ENCODE measurements around the gene APMAP. TPM values are rescaled to one million over a fixed set of nuclear protein-coding genes. Genes with fewer than 3 reads are reported as not detected.

The APMAP gene
- total RNA-seq, 4 donors from 2014 or later: 24.2 to 108 (median 29.3) TPM

DNA sequence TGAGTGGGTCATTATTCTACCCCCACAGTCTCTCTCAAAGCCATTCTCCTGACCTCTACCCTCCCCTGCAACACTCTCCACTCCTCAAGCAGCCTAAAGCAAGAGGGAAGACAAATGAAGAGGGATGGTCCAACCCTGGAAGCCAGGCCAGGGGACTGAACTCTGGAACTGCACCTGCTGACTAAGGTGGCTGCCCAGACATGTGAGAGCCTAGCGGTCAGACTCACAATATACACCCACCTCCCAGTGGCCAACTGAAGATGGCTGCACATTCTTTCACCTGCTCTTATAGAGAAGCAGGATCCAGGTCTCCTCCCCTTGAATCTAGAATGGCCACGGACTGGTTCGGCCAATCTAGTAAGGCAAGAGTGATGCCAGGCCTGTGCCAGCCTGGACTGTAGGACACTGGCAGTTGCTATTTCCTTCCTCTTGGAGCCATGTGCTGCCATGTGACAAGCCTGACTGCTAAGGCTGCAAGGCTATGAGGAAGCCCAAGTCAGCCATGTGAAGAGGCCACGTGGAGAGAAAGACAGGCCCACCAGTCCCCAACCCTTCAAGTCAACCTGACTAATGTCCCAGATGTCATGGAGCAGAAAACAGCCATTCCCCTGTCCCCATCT is 33.5 kb upstream of the APMAP start:
- intact Hi-C loops (cut with DNase I; ENCODE audit: low total_unique reads) (no loop called here), in situ Hi-C loops (cut with MboI; ENCODE audit: low sequenced_read_pairs in 4 of 4) (no loop called here)
- Histone ChIP-seq H3K4me3 (no peak overlapping the region), H3K36me3 (no peaks in the 10 kb centered on the region), H3K9me3 (no peaks in the 10 kb centered on the region), H3K27ac (peak overlapping the region; percentile 18 to 66 (median 40)), H3K4me1 (peaks cover 18 to 45% of the 10 kb centered on the region in 2 donors), H3K27me3 (no peaks in the 10 kb centered on the region)
- ATAC-seq (peak in 1 of 2 donors; percentile 45), DNase-seq (peak in 1 of 2 donors; percentile 51)
- TF ChIP-seq POLR2A (IDR thresholded peaks at IDR 0.05): no peak
- TF ChIP-seq, protein P1, sequence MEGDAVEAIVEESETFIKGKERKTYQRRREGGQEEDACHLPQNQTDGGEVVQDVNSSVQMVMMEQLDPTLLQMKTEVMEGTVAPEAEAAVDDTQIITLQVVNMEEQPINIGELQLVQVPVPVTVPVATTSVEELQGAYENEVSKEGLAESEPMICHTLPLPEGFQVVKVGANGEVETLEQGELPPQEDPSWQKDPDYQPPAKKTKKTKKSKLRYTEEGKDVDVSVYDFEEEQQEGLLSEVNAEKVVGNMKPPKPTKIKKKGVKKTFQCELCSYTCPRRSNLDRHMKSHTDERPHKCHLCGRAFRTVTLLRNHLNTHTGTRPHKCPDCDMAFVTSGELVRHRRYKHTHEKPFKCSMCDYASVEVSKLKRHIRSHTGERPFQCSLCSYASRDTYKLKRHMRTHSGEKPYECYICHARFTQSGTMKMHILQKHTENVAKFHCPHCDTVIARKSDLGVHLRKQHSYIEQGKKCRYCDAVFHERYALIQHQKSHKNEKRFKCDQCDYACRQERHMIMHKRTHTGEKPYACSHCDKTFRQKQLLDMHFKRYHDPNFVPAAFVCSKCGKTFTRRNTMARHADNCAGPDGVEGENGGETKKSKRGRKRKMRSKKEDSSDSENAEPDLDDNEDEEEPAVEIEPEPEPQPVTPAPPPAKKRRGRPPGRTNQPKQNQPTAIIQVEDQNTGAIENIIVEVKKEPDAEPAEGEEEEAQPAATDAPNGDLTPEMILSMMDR (IDR thresholded peaks at IDR 0.05 in 4 of 5, conservative IDR thresholded peaks at IDR 0.05 in 1 of 5): no peak

DNA sequence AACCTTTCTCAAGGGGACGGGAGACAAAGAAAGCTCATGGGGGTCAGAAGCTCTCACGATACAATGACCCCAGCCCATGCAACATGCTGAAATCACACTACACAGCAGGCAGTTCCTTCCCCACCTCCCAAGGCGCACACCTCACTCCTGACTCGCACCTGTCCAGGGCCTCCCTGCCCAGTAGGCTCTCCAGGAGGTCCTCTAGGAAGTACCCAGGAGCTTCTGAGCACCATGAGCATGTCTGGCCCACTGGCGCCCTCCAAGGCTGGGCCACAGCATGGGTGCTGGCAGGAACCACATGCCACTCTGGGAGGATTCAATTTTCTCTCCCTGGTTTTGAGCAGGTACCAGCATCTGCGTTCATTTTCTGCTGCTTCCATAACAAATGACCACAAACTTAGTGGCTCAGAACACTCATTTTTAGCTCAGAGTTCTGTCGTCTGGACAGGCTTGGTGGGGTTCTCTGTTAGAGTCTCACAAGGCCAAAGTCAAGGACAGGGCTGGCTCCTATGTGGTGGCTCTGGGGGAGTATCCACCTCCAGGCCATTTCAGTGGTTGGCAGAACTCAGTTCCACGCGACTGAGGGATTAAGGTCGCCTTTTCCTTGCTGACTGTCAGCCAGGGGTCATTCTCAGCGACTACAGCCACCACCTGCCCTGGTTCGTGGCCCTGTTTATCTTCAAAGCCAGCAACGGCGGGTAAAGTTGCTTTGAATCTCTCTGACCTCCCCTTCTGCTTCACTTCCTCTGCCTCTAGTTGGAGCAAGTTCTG is 32.7 kb upstream of the APMAP start:
- TF ChIP-seq, protein P1 (IDR thresholded peaks at IDR 0.05 in 4 of 5, conservative IDR thresholded peaks at IDR 0.05 in 1 of 5): no peak
- no peak for TF ChIP-seq POLR2A (IDR thresholded peaks at IDR 0.05)
- in situ Hi-C loops (cut with MboI; ENCODE audit: low sequenced_read_pairs in 4 of 4) (no loop called here), intact Hi-C loops (cut with DNase I; ENCODE audit: low total_unique reads) (no loop called here)
- Histone ChIP-seq H3K27ac (peak overlapping the region; percentile 18 to 66 (median 40)), H3K27me3 (no peaks in the 10 kb centered on the region), H3K9me3 (no peaks in the 10 kb centered on the region), H3K4me3 (no peak overlapping the region), H3K36me3 (no peaks in the 10 kb centered on the region), H3K4me1 (peaks cover 24 to 45% of the 10 kb centered on the region in 2 donors)
- peak in 1 of 2 donors; percentile 22 for DNase-seq
- peak in 1 of 2 donors; percentile 28 for ATAC-seq

GRCh38 chr20:25024171-25024570 is 31.6 kb upstream of the APMAP start:
- Histone ChIP-seq H3K27me3 (no peaks in the 10 kb centered on the region), H3K36me3 (no peaks in the 10 kb centered on the region), H3K4me1 (peaks cover 24 to 44% of the 10 kb centered on the region in 2 donors), H3K4me3 (no peak overlapping the region), H3K9me3 (no peaks in the 10 kb centered on the region), H3K27ac (peak overlapping the region in 1 of 4 donors; percentile 66)
- intact Hi-C loops (cut with DNase I; ENCODE audit: low total_unique reads): no loop called here
- in situ Hi-C loops (cut with MboI; ENCODE audit: low sequenced_read_pairs in 4 of 4): no loop called here
- DNase-seq (peak in 1 of 2 donors; percentile 10), ATAC-seq (no peak)
- TF ChIP-seq POLR2A (IDR thresholded peaks at IDR 0.05): no peak
- TF ChIP-seq, protein P1 (IDR thresholded peaks at IDR 0.05 in 4 of 5, conservative IDR thresholded peaks at IDR 0.05 in 1 of 5): no peak

- in situ Hi-C loops (cut with MboI; ENCODE audit: low sequenced_read_pairs in 4 of 4): no loop called here
- Histone ChIP-seq H3K27ac (peak overlapping the region in 1 of 4 donors; percentile 66), H3K36me3 (no peaks in the 10 kb centered on the region), H3K4me3 (no peak overlapping the region), H3K4me1 (peaks cover 24 to 44% of the 10 kb centered on the region in 2 donors), H3K9me3 (no peaks in the 10 kb centered on the region), H3K27me3 (no peaks in the 10 kb centered on the region)
- TF ChIP-seq POLR2A (IDR thresholded peaks at IDR 0.05): no peak
- intact Hi-C loops (cut with DNase I; ENCODE audit: low total_unique reads): no loop called here
- ATAC-seq: no peak
- peak in 1 of 2 donors; percentile 7 for DNase-seq
Measured at GRCh38 chr20:25023356-25023755, 30.8 kb upstream of the APMAP start.

- ATAC-seq: no peak
- Histone ChIP-seq H3K9me3 (no peaks in the 10 kb centered on the region), H3K4me3 (no peak overlapping the region), H3K27ac (peak overlapping the region in 2 of 4 donors; percentile 14 to 66), H3K36me3 (no peaks in the 10 kb centered on the region), H3K27me3 (no peaks in the 10 kb centered on the region), H3K4me1 (peaks cover 24 to 48% of the 10 kb centered on the region in 2 donors)
- TF ChIP-seq POLR2A (IDR thresholded peaks at IDR 0.05): no peak
- TF ChIP-seq, protein P1 (IDR thresholded peaks at IDR 0.05 in 4 of 5, conservative IDR thresholded peaks at IDR 0.05 in 1 of 5): no peak
- in situ Hi-C loops (cut with MboI; ENCODE audit: low sequenced_read_pairs in 4 of 4) (no loop called here), intact Hi-C loops (cut with DNase I; ENCODE audit: low total_unique reads) (no loop called here)
- peak in 1 of 2 donors; percentile 23 for DNase-seq
Measured at GRCh38 chr20:25022680-25023079, 30.1 kb upstream of the APMAP start.

Data from gastrocnemius medialis (tissue), 4 donors.